ENCODE results near the gene PPP4R1. TPM values are rescaled to one million over a fixed set of nuclear protein-coding genes. Genes with fewer than 3 reads are reported as not detected.

The PPP4R1 gene
- total RNA-seq, 1 experiment from 2014 or later: 65.2 TPM

DNA sequence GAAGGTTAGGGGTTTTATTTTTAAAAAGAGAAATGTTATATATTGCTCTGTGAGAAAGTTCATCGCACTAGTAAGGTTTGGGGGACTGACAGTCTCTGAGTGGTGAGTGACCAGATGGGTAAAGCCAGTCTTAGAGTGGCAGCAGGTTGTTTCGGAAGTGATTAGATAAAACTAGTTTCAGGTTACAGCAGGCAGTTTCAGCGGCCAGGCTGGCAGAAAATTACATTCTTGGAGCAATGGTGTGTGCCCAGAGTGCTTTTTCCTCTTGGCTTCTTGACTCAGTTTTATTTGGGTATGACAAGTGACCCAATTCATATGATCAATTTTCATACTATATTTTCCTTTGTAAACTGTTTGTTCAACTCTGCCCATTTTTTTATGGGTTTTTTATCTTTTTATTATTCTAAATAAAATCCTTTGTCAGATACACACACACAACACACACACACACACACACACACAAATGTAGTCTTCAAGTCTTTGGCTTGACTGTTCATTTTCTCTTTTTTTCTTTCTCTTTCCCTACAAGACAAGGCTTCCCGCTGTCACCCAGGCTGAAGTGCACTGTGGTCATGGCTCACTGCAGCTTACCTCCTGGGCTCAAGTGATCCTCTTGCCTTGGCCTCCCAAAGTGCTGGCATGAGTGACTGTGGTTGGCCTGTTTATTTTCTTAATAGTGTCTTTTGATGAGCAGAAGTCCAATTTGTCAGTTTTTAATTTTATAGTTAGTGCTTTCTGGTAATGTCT is 108.1 kb downstream of the PPP4R1 start:
- CTCF ChIA-PET: no interaction called here
- intact Hi-C loops (cut with micrococcal nuclease; ENCODE audit: unreplicated experiment): no loop called here
- no peak for DNase-seq (ENCODE audit: low spot score)
- H3K36me3 ChIP-seq (ENCODE audit: insufficient read depth, low read length, poor library complexity, severe bottlenecking): no peaks in the 10 kb centered on the region
- BruUV-seq (replicated peaks): no TSS peak
- H3K4me1 ChIP-seq (ENCODE audit: insufficient read depth, low read length, poor library complexity, severe bottlenecking): no peaks in the 10 kb centered on the region
- peaks cover 6% of the 10 kb centered on the region for H3K9me3 ChIP-seq (ENCODE audit: low read depth, low read length, poor library complexity, severe bottlenecking)
- H3K4me3 ChIP-seq (ENCODE audit: low read depth, low read length, poor library complexity, severe bottlenecking): no peak overlapping the region
- H3K27ac ChIP-seq (ENCODE audit: low read depth, low read length, poor library complexity, severe bottlenecking): no peak overlapping the region
- no peaks in the 10 kb centered on the region for H3K27me3 ChIP-seq (replicated peaks; ENCODE audit: insufficient read depth, low read depth, low read length, poor library complexity)
- TF ChIP-seq, protein P1, sequence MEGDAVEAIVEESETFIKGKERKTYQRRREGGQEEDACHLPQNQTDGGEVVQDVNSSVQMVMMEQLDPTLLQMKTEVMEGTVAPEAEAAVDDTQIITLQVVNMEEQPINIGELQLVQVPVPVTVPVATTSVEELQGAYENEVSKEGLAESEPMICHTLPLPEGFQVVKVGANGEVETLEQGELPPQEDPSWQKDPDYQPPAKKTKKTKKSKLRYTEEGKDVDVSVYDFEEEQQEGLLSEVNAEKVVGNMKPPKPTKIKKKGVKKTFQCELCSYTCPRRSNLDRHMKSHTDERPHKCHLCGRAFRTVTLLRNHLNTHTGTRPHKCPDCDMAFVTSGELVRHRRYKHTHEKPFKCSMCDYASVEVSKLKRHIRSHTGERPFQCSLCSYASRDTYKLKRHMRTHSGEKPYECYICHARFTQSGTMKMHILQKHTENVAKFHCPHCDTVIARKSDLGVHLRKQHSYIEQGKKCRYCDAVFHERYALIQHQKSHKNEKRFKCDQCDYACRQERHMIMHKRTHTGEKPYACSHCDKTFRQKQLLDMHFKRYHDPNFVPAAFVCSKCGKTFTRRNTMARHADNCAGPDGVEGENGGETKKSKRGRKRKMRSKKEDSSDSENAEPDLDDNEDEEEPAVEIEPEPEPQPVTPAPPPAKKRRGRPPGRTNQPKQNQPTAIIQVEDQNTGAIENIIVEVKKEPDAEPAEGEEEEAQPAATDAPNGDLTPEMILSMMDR (conservative IDR thresholded peaks at IDR 0.05; ENCODE audit: low read depth, low read length): no peak
- no peak for TF ChIP-seq EZH2 (IDR thresholded peaks at IDR 0.05; ENCODE audit: borderline replicate concordance, low read depth, low read length, poor library complexity, severe bottlenecking)
- POLR2A ChIA-PET (ENCODE audit: low non-redundant PET): no interaction called here

Other genes with a start within 250 kb of the PPP4R1 start
- gene RALBP1, start 139.0 kb downstream of the PPP4R1 start, total RNA-seq (2021): 53.5 and 57.8 TPM in 2 replicates
- gene RAB31, start 93.7 kb upstream of the PPP4R1 start, total RNA-seq (2021): 6.1 and 8.1 TPM in 2 replicates

Data from A673 (cell line).